GM12891 (cell line): Measurements from ENCODE around the gene ANKRD33B.

Experiments used
- PAX5 ChIP-seq: IDR thresholded peaks from 2 replicates; pipeline ENCODE4 v1.6.1; 2011; ENCODE audit warnings: low read length, moderate library complexity, mild to moderate bottlenecking; ENCODE audit not compliant: insufficient read depth, severe bottlenecking
- POLR2A ChIP-seq: IDR thresholded peaks from 2 replicates; pipeline ENCODE4 v1.6.1; 2011; ENCODE audit warnings: low read depth, low read length, control low read depth
- POLR2AphosphoS5 ChIP-seq: IDR thresholded peaks from 2 replicates; pipeline ENCODE4 v1.6.1; 2011; ENCODE audit warnings: low read depth, low read length, control low read depth
- POU2F2 ChIP-seq: IDR thresholded peaks from 2 replicates; pipeline ENCODE4 v1.6.1; 2011; ENCODE audit warnings: low read depth, mild to moderate bottlenecking, control low read depth, low read length, moderate library complexity
- SPI1 ChIP-seq: IDR thresholded peaks from 2 replicates; pipeline ENCODE4 v1.6.1; 2011; ENCODE audit warnings: low read depth, low read length, control low read depth
- TAF1 ChIP-seq: IDR thresholded peaks from 2 replicates; pipeline ENCODE4 v1.6.1; 2011; ENCODE audit warnings: low read depth, low read length, control low read depth

- TF ChIP-seq TAF1 (no peak), POLR2A (no peak), POLR2AphosphoS5 (no peak), SPI1 (no peak), POU2F2 (no peak), PAX5 (no peak)
Observed at GRCh38 chr5:10680876-10681481, 117.1 kb downstream of the ANKRD33B start.
